Tibial nerve (tissue), 3 donors: ENCODE data around the gene KAZN.

Source experiments
- CTCF ChIP-seq, 5 experiments: fragments of 200-600 bp in 3 of 5; fragments of 450-650 bp in 2 of 5; sonication (generic) in 3 of 5; IDR thresholded peaks; one replicate each; pipeline ENCODE4 v1.5.1; 2016 to 2019; ENCODE audit warnings: antibody characterized with exemption in 5 of 5, mild to moderate bottlenecking in 3 of 5, moderate library complexity in 2 of 5
- POLR2A ChIP-seq, 2 donors: fragments of 450-650 bp; IDR thresholded peaks; one replicate each; pipeline ENCODE4 v1.6.1; 2017; ENCODE audit warnings: antibody characterized with exemption in 2 of 2, mild to moderate bottlenecking in 2 of 2, moderate library complexity in 2 of 2

DNA sequence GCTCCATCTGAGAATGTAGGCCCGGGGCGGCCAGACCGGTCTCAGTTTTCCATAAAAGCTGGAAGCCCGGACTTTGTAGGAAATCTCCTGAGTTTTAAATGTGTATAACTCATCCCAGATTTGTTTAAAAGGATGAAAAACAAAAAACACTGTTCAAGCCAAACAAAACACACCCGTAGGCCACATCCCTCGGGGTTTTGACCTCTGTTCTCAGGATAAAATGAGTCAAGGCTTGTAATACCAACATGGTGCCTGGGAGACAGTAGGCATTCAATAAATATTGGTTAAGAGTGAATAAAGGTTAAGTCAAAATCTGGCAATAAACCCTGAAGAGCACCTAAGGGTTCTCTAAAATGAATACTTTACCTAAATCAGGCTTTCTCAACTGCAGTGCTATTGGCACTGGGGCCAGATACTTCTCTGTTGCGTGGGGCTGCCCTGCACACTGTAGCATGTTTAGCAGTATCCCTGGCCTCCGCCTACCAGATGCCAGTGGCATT, 55.0 kb downstream of the KAZN start:
- no peak for TF ChIP-seq CTCF (IDR thresholded peaks at IDR 0.05)
- no peak for TF ChIP-seq POLR2A (IDR thresholded peaks at IDR 0.05)
